Mucosa of descending colon (tissue), 3 donors: Measurements from ENCODE around the gene ZSCAN18. TPM values are rescaled to one million over a fixed set of nuclear protein-coding genes. Genes with fewer than 3 reads are reported as not detected.

Experiments used
- ATAC-seq: fragments of 200-7000 bp; cut with Tn5 transposase; one replicate; pipeline ENCODE4 v1.9.1; 2020; ENCODE audit warnings: mild to moderate bottlenecking, moderate library complexity
- DNase-seq, 3 donors: peaks; one replicate each; pipeline ENCODE4 v3.0.0-alpha.2; 2020
- H3K36me3 ChIP-seq: fragments of 200-600 bp; one replicate; pipeline ENCODE4 v1.8.0; 2021; ENCODE audit warnings: low read depth, mild to moderate bottlenecking
- H3K4me1 ChIP-seq: fragments of 200-600 bp; one replicate; pipeline ENCODE4 v1.8.0; 2021; ENCODE audit warnings: low read depth, mild to moderate bottlenecking
- H3K4me3 ChIP-seq: fragments of 200-600 bp; one replicate; pipeline ENCODE4 v1.8.0; 2021; ENCODE audit warnings: mild to moderate bottlenecking
- H3K9me3 ChIP-seq: fragments of 200-600 bp; one replicate; pipeline ENCODE4 v1.8.0; 2021; ENCODE audit warnings: mild to moderate bottlenecking
- intact Hi-C, 2 donors: fragments of 100-400 bp; cut with DNase I in 1 of 2; cut with micrococcal nuclease in 1 of 2; formaldehyde crosslinking; loops; one replicate each; pipeline versions ENCODE4 v1.11.0 to v1.11.1; 2022; cut with DNase I, micrococcal nuclease
- total RNA-seq, 3 donors: library from RNA; stranded (reverse); fragmentation: NEBNext Ultra II Directional in 2 of 3; extraction: Animal tissue kit (Norgen Biotek cat#: 25700) in 2 of 3; gene quantifications; one replicate each; pipeline versions ENCODE4 v1.2.1 to v1.2.4, GENCODE V29; 2021 to 2023
- TF ChIP-seq, protein P1 (sequence below): fragments of 200-600 bp; IDR thresholded peaks from one replicate; pipeline ENCODE4 v1.8.0; 2022; ENCODE audit warnings: antibody characterized with exemption, mild to moderate bottlenecking
- donor health status: DM: no; HTN: no; CAD: no; lungs with moderate emphysema.
- donor health status: DM: no; HTN: no; CAD: no.
- donor health status: DM: no; HTN: yes; CAD: no.

Gene ZSCAN18
- total RNA-seq, 3 donors from 2014 or later = 17.9 to 69.5 (median 23.0) TPM

DNA sequence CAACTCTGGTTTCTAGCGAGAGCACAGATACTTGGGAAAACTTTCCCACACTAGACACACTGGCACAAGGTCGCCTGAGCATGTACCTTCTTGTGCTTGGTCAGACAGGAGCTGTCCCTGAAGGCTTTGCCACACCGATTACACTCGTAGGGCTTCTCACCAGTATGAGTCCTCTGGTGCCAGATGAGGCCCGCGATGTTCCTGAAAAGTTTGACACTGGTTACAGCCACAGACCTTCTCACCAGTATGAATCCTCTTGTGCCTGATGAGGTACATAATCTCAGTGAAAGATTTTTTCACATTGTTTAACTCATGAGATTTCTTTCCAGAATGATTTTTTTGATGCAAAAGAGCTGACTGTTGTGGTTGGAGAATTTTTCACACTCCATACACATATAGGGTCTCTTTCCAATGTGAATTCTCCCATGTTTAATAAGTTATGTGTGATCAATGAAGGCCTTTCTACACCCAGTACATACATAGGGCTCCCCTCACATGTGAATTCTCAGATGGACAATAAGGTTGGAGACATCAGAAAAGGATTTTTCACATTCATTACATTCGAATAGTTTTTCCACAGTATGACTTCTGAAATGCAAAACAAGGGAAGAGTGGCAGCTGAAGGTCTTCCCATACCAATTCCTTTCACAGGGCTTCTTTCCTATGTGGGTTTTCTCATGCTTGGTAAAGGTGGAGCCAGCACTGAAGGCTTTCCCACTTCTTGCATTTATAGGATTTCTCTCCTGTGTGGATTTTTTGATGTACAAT, 9.9 kb upstream of the ZSCAN18 start:
- DNase-seq (no peak), ATAC-seq (no peak)
- intact Hi-C loops = no loop called here
- Histone ChIP-seq H3K9me3 (peaks cover 97% of the 10 kb centered on the region), H3K36me3 (no peaks in the 10 kb centered on the region), H3K4me3 (no peak overlapping the region), H3K4me1 (no peaks in the 10 kb centered on the region)
- TF ChIP-seq, protein P1, sequence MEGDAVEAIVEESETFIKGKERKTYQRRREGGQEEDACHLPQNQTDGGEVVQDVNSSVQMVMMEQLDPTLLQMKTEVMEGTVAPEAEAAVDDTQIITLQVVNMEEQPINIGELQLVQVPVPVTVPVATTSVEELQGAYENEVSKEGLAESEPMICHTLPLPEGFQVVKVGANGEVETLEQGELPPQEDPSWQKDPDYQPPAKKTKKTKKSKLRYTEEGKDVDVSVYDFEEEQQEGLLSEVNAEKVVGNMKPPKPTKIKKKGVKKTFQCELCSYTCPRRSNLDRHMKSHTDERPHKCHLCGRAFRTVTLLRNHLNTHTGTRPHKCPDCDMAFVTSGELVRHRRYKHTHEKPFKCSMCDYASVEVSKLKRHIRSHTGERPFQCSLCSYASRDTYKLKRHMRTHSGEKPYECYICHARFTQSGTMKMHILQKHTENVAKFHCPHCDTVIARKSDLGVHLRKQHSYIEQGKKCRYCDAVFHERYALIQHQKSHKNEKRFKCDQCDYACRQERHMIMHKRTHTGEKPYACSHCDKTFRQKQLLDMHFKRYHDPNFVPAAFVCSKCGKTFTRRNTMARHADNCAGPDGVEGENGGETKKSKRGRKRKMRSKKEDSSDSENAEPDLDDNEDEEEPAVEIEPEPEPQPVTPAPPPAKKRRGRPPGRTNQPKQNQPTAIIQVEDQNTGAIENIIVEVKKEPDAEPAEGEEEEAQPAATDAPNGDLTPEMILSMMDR = no peak

- Histone ChIP-seq H3K4me3 (peak overlapping the region; percentile 78), H3K9me3 (peaks cover 38% of the 10 kb centered on the region), H3K4me1 (peaks cover 7% of the 10 kb centered on the region), H3K36me3 (no peaks in the 10 kb centered on the region)
- TF ChIP-seq, protein P1 = no peak
- intact Hi-C loops = no loop called here
- DNase-seq = no peak
- no peak for ATAC-seq
These were observed 609 bp upstream of the ZSCAN18 start for GRCh38 chr19:58098682-58098998.

DNA sequence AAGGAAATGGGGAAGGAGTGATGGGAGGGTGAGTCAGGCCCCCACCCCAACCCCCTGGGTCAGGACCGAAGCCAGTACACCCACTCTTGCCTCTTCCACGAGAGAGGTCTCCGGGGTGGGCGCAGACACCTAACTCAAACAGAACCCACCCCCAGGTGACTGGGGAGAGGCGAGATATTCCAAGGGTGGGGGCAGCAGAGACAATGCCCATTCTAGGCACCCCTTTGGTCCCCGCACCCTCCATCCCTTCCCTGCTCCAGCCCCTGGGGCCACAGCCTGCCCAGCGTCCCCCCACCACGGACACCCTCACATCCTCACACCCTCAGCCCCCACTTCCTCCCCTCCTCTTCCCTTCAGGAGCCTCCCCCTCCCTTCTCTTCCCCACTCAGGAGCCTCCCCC, 682 bp downstream of the ZSCAN18 start:
- TF ChIP-seq, protein P1 = no peak
- peaks cover 7% of the 10 kb centered on the region for H3K4me1 ChIP-seq
- H3K9me3 ChIP-seq = peaks cover 26% of the 10 kb centered on the region
- H3K36me3 ChIP-seq = no peaks in the 10 kb centered on the region
- intact Hi-C loops = no loop called here
- no peak overlapping the region for H3K4me3 ChIP-seq
- DNase-seq = no peak
- ATAC-seq = no peak

GRCh38 chr19:58096884-58097283, 1.1 kb downstream of the ZSCAN18 start:
- DNase-seq (no peak), ATAC-seq (no peak)
- Histone ChIP-seq H3K4me1 (peaks cover 7% of the 10 kb centered on the region), H3K9me3 (peaks cover 23% of the 10 kb centered on the region), H3K36me3 (no peaks in the 10 kb centered on the region), H3K4me3 (no peak overlapping the region)
- TF ChIP-seq, protein P1 = no peak
- intact Hi-C loops = no loop called here

GRCh38 chr19:58095328-58095727, 2.7 kb downstream of the ZSCAN18 start:
- H3K9me3 ChIP-seq = peaks cover 26% of the 10 kb centered on the region
- TF ChIP-seq, protein P1 = no peak
- no peak for DNase-seq
- no peak overlapping the region for H3K4me3 ChIP-seq
- peaks cover 7% of the 10 kb centered on the region for H3K4me1 ChIP-seq
- intact Hi-C loops = no loop called here
- no peak for ATAC-seq
- H3K36me3 ChIP-seq = no peaks in the 10 kb centered on the region
